ENCODE data around the gene SKAP2. TPM values are rescaled to one million over a fixed set of nuclear protein-coding genes. Genes with fewer than 3 reads are reported as not detected.

Gene SKAP2
- total and polyA plus RNA-seq, 2 donors (not counting 3 experiments of a cell fraction or from before 2014, with no cell fraction given) = 4.0 to 27.6 TPM

- no peaks in the 10 kb centered on the region for H3K27me3 ChIP-seq (ENCODE audit: control insufficient read depth in 2 of 2, insufficient read depth in 2 of 2, low read length in 2 of 2)
- peak overlapping the region; percentile 92 for H3K4me2 ChIP-seq (ENCODE audit: insufficient read depth, low read length)
- TF ChIP-seq POLR2A (IDR thresholded peaks at IDR 0.05; ENCODE audit: low read depth, low read length) (no peak), CTCF (IDR thresholded peaks at IDR 0.05; ENCODE audit: extremely low read depth in 1 of 2, insufficient read depth in 1 of 2, low read depth in 1 of 2, low read length in 2 of 2) (no peak), POLR2AphosphoS5 (IDR thresholded peaks at IDR 0.05; ENCODE audit: insufficient read depth, low read depth, low read length) (no peak), FOS (IDR thresholded peaks at IDR 0.05; ENCODE audit: borderline replicate concordance, insufficient read depth, low read length) (no peak), MAX (IDR thresholded peaks at IDR 0.05; ENCODE audit: insufficient read depth, insufficient read length) (no peak), MYC (IDR thresholded peaks at IDR 0.05; ENCODE audit: low read depth, low read length) (no peak), EZH2 (IDR thresholded peaks at IDR 0.05; ENCODE audit: borderline replicate concordance, low read depth, low read length, severe bottlenecking) (no peak), JUN (IDR thresholded peaks at IDR 0.05; ENCODE audit: borderline replicate concordance, insufficient read depth, insufficient read length, low read depth) (no peak), GATA2 (IDR thresholded peaks at IDR 0.05; ENCODE audit: insufficient read depth, insufficient read length, low read depth, low read length) (no peak)
- intact Hi-C loops (cut with micrococcal nuclease) (loop anchor here (1.0 to 10.0 kb wide), 4 partner anchors 171 to 963 kb away; no protein-coding TSS in a partner anchor), dilution Hi-C loops (cut with MboI; ENCODE audit: extremely low pct_ligation_motif_present, low sequenced_read_pairs) (loop anchor here (10.0 kb wide), 2 partner anchors 307 to 483 kb away; partner anchors contain the start of gene HOXA9)
- H3K27ac ChIP-seq (ENCODE audit: insufficient read depth, low read depth, low read length) = peak overlapping the region; percentile 80
- FAIRE-seq = no peak
- H2AFZ ChIP-seq (ENCODE audit: low read depth, low read length) = peak overlapping the region; percentile 85
- peaks cover 35% of the 10 kb centered on the region for H3K4me1 ChIP-seq (ENCODE audit: control insufficient read depth, extremely low read depth, insufficient read depth, low read length)
- POLR2A ChIA-PET = interaction anchor here (0.6 to 1.1 kb wide), 2 partner anchors 241 to 1834 kb away, joined by 3 read pairs; no protein-coding TSS in a partner anchor
- peak; percentile 77 for DNase-seq (ENCODE audit: low read depth, low spot score)
- H3K4me3 ChIP-seq (replicated peaks in 1 of 3; ENCODE audit: insufficient read depth in 1 of 3, low read depth in 1 of 3, low read length in 3 of 3) = peak overlapping the region; percentile 24 to 72 (median 36)
- peak overlapping the region; percentile 79 for H3K9ac ChIP-seq (replicated peaks; ENCODE audit: extremely low read depth, insufficient read depth, low read length)
- H4K20me1 ChIP-seq (replicated peaks; ENCODE audit: control insufficient read depth, extremely low read depth, insufficient read depth, low read length) = no peaks in the 10 kb centered on the region
- no peaks in the 10 kb centered on the region for H3K9me3 ChIP-seq (replicated peaks; ENCODE audit: control insufficient read depth, insufficient read depth, low read length)
- no peaks in the 10 kb centered on the region for H3K36me3 ChIP-seq (ENCODE audit: control insufficient read depth in 2 of 2, extremely low read depth in 1 of 2, insufficient read depth in 2 of 2, low read length in 2 of 2)
- H3K9me1 ChIP-seq (replicated peaks; ENCODE audit: control insufficient read depth, extremely low read depth, insufficient read depth, low read length) = no peaks in the 10 kb centered on the region
- CTCF ChIA-PET = interaction anchor here (0.7 to 7.8 kb wide), 8 partner anchors 209 to 304 kb away, joined by 3 to 124 read pairs (median 6); partner anchors contain the start of genes HOXA1, HOXA4 and HOXA5
- no TSS peak for BruUV-seq (replicated peaks)
- H3K79me2 ChIP-seq (ENCODE audit: control insufficient read depth, insufficient read depth, low read length) = peaks cover 41% of the 10 kb centered on the region
Observed at GRCh38 chr7:26857506-26858240, 6.7 kb downstream of the SKAP2 start.
